Panc1 (cell line): ENCODE measurements around the gene HOXA11.

Experiments
- POLR2AphosphoS5 ChIP-seq: IDR thresholded peaks from 2 replicates; pipeline ENCODE4 v1.6.1; 2012; ENCODE audit warnings: mild to moderate bottlenecking, low read depth, low read length, moderate library complexity
- SIN3A ChIP-seq: IDR thresholded peaks from 2 replicates; pipeline ENCODE4 v1.6.1; 2012; ENCODE audit warnings: low read depth, mild to moderate bottlenecking, low read length, moderate library complexity, borderline replicate concordance; ENCODE audit not compliant: insufficient read depth
- TCF7L2 ChIP-seq: IDR thresholded peaks from 2 replicates; pipeline ENCODE4 v1.6.1; 2011; ENCODE audit warnings: mild to moderate bottlenecking, low read depth, low read length, inconsistent platforms
- TF ChIP-seq, protein P1 (sequence below): fragments of 450-650 bp; IDR thresholded peaks from 2 replicates; pipeline ENCODE4 v1.5.1; 2017; ENCODE audit warnings: mild to moderate bottlenecking
- TF ChIP-seq, protein P2 (sequence below), 2 experiments: IDR thresholded peaks; 2 replicates each; pipeline ENCODE4 v1.6.1; 2011 to 2012; ENCODE audit warnings: low read depth in 2 of 2, control low read depth in 1 of 2, low read length in 1 of 2, mild to moderate bottlenecking in 1 of 2, moderate library complexity in 1 of 2; ENCODE audit not compliant: insufficient read depth in 1 of 2

DNA sequence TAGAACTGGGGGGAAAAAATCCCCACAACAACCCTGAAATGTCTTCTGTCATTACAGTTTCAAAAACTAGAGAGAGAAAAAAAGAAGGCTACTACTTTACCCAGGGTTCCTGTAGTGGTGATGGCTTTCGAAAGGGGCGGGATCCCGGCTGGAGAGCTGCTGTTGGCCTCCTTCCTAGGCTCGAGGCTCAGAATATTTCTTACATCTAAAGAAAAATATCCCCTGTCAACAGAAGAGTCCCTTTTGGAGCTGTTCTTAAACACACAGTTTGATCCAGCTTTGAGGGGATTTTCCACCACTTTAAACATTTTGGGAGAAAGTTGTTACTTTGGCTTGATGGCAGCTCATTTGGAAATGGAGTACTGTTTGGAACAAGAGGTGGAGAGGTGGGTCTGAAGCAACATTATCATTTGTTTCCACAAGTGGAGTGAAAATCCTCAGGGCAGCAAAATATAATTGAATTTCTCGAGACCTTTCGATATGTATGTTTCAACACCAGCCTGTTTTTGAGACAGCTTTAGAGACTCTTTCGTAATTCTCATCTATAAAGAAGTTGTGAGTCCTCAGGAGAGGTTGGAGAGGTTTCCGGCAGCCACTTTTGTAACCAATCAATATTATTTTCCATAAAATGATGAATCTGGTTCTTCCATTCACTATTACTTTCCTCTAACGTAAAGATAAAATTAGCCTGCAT, 9.8 kb upstream of the HOXA11 start:
- TF ChIP-seq, protein P1, sequence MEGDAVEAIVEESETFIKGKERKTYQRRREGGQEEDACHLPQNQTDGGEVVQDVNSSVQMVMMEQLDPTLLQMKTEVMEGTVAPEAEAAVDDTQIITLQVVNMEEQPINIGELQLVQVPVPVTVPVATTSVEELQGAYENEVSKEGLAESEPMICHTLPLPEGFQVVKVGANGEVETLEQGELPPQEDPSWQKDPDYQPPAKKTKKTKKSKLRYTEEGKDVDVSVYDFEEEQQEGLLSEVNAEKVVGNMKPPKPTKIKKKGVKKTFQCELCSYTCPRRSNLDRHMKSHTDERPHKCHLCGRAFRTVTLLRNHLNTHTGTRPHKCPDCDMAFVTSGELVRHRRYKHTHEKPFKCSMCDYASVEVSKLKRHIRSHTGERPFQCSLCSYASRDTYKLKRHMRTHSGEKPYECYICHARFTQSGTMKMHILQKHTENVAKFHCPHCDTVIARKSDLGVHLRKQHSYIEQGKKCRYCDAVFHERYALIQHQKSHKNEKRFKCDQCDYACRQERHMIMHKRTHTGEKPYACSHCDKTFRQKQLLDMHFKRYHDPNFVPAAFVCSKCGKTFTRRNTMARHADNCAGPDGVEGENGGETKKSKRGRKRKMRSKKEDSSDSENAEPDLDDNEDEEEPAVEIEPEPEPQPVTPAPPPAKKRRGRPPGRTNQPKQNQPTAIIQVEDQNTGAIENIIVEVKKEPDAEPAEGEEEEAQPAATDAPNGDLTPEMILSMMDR: no peak
- TF ChIP-seq POLR2AphosphoS5 (no peak), TCF7L2 (no peak), SIN3A (no peak)
- TF ChIP-seq, protein P2, sequence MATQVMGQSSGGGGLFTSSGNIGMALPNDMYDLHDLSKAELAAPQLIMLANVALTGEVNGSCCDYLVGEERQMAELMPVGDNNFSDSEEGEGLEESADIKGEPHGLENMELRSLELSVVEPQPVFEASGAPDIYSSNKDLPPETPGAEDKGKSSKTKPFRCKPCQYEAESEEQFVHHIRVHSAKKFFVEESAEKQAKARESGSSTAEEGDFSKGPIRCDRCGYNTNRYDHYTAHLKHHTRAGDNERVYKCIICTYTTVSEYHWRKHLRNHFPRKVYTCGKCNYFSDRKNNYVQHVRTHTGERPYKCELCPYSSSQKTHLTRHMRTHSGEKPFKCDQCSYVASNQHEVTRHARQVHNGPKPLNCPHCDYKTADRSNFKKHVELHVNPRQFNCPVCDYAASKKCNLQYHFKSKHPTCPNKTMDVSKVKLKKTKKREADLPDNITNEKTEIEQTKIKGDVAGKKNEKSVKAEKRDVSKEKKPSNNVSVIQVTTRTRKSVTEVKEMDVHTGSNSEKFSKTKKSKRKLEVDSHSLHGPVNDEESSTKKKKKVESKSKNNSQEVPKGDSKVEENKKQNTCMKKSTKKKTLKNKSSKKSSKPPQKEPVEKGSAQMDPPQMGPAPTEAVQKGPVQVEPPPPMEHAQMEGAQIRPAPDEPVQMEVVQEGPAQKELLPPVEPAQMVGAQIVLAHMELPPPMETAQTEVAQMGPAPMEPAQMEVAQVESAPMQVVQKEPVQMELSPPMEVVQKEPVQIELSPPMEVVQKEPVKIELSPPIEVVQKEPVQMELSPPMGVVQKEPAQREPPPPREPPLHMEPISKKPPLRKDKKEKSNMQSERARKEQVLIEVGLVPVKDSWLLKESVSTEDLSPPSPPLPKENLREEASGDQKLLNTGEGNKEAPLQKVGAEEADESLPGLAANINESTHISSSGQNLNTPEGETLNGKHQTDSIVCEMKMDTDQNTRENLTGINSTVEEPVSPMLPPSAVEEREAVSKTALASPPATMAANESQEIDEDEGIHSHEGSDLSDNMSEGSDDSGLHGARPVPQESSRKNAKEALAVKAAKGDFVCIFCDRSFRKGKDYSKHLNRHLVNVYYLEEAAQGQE (IDR thresholded peaks at IDR 0.05; ENCODE audit: insufficient read depth in 1 of 2, low read depth in 2 of 2, low read length in 1 of 2): no peak
